ENCODE data around the gene AIP.

The AIP gene

GRCh38 chr11:67522338-67522737, 39.5 kb downstream of the AIP start:
- no peaks in the 10 kb centered on the region for H3K27me3 ChIP-seq (ENCODE audit: insufficient read depth, poor library complexity, severe bottlenecking)
- no peak for DNase-seq (ENCODE audit: low read depth in 1 of 2, low spot score in 1 of 2)
- no peak overlapping the region for H3K4me3 ChIP-seq (replicated peaks; ENCODE audit: insufficient read depth, low read length)
- no peak overlapping the region for H3K27ac ChIP-seq (replicated peaks)
- TF ChIP-seq GABPA (IDR thresholded peaks at IDR 0.05; ENCODE audit: low read depth): no peak
- TF ChIP-seq CTCF (IDR thresholded peaks at IDR 0.05; ENCODE audit: insufficient read depth, low read length): no peak
- TF ChIP-seq SPI1 (IDR thresholded peaks at IDR 0.05; ENCODE audit: borderline replicate concordance, low read depth): no peak
- no peak for TF ChIP-seq REST (IDR thresholded peaks at IDR 0.05; ENCODE audit: insufficient replicate concordance, low read depth)
- TF ChIP-seq POLR2AphosphoS5 (IDR thresholded peaks at IDR 0.05; ENCODE audit: low read depth): no peak

- Histone ChIP-seq H3K27me3 (ENCODE audit: insufficient read depth, poor library complexity, severe bottlenecking) (no peaks in the 10 kb centered on the region), H3K27ac (replicated peaks) (no peak within 1 kb of the TSS), H3K4me3 (replicated peaks; ENCODE audit: insufficient read depth, low read length) (no peak within 1 kb of the TSS)
- DNase-seq (ENCODE audit: low read depth in 1 of 2, low spot score in 1 of 2): no peak
- TF ChIP-seq REST (IDR thresholded peaks at IDR 0.05; ENCODE audit: insufficient replicate concordance, low read depth): no peak
- no peak for TF ChIP-seq POLR2AphosphoS5 (IDR thresholded peaks at IDR 0.05; ENCODE audit: low read depth)
- no peak for TF ChIP-seq SPI1 (IDR thresholded peaks at IDR 0.05; ENCODE audit: borderline replicate concordance, low read depth)
- TF ChIP-seq GABPA (IDR thresholded peaks at IDR 0.05; ENCODE audit: low read depth): no peak
- TF ChIP-seq CTCF (IDR thresholded peaks at IDR 0.05; ENCODE audit: insufficient read depth, low read length): no peak
Measured at GRCh38 chr11:67522844-67523555, 40.2 kb downstream of the AIP start, which contains the start of gene CABP2. CABP2 (minus strand) TSS chr11:67523446; CDS start chr11:67523326, 120 bp downstream.

GRCh38 chr11:67523556-67524479, 41.0 kb downstream of the AIP start:
- Histone ChIP-seq H3K27ac (replicated peaks) (no peak overlapping the region), H3K4me3 (replicated peaks; ENCODE audit: insufficient read depth, low read length) (no peak overlapping the region), H3K27me3 (ENCODE audit: insufficient read depth, poor library complexity, severe bottlenecking) (no peaks in the 10 kb centered on the region)
- no peak for TF ChIP-seq REST (IDR thresholded peaks at IDR 0.05; ENCODE audit: insufficient replicate concordance, low read depth)
- TF ChIP-seq POLR2AphosphoS5 (IDR thresholded peaks at IDR 0.05; ENCODE audit: low read depth): no peak
- no peak for TF ChIP-seq GABPA (IDR thresholded peaks at IDR 0.05; ENCODE audit: low read depth)
- no peak for TF ChIP-seq SPI1 (IDR thresholded peaks at IDR 0.05; ENCODE audit: borderline replicate concordance, low read depth)
- no peak for TF ChIP-seq CTCF (IDR thresholded peaks at IDR 0.05; ENCODE audit: insufficient read depth, low read length)
- no peak for DNase-seq (ENCODE audit: low read depth in 1 of 2, low spot score in 1 of 2)
